ENCODE results near the gene ANKRD44.

Gene ANKRD44

DNA sequence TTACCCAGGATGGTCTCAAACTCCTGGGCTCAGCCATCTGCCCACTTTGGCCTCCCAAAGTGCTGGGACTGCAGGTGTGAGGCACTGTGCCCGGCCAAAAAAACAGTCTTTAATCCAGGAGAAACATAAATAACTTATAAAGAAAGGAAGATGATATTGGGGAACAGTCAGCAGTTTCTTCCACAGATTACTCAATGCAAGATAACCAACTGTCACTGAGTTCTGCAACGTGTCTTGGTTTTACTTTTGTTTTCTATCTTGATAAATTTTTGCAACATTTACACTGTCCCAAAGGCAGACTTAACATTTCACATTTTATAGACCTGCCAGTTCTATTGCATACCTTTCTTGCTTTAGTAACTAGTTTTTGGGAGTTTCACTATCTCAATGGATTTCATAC, 71.1 kb downstream of the ANKRD44 start:
- FAIRE-seq = no peak

DNA sequence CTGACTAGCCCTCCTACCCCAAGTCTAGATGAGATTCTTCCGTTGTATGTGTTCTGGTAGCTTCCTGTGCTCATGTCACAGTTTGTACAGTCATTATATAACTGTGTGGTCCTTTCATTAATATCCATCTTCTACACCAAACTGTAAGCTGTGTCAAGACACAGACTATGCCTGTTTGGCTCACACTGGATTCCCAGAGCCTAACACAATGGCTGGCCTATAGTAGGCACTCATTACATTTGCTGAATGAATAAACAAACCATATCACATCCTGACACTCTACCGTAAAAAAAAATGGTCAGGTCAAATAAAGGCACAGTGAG, 72.6 kb downstream of the ANKRD44 start:
- FAIRE-seq (no peak), DNase-seq (ENCODE audit: low spot score) (no peak)

More for the DNA sequence above, 71.1 kb downstream of the ANKRD44 start:
- DNase-seq (ENCODE audit: low spot score) = no peak

DNA sequence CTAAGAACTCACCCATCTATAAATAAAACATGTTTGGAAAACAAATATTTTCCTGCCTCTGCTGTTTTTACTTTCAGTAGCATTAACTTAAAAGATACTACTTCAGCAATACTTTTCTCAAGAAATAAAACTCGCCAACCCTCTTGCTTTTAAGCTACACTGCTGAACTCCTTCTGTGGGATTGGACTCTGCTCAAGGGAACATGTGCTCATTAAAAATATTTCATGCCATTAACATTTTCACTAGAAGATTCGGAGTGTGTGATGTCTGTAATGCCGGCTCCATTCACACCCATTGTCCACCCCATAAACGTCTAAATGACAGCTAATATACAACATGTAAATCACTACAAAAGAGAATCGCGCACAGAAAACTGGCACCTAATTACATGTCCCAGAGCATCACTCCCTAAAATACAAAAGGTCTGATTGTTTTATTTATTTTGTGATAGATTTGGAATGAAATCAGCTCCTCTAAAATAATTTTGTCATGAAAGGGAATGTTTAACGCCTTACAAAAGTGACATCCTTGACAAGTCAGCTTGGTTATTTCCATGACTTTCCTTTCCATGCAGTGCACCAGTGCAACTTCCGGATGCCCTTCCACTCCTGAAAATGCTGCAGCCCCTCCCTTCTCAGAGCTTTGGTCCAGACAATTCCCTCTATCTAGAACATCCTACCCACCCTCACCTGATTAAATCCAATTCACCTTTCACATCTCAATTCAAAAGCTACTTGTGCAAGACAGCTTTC, 73.1 kb downstream of the ANKRD44 start:
- DNase-seq (ENCODE audit: low spot score) (no peak), FAIRE-seq (no peak)

DNA sequence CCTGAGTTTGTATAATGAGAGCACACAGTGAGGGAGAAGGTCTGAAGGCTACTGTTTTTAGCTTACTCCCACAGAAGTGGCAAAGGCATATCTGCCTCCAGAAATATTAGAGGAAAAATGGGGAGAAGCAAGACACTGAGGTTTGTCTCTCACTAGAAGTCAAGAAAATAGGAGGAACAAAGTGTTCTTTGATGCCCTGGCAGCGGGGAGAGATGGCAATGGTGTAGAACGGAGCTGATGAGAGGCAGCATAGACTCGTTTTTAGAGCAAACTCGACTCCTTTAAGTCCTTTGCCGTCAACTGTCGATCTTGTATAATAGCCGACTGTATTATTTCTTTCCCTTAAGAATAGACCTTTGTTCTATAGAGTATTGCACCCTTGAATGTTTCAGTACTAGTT, 73.8 kb downstream of the ANKRD44 start:
- FAIRE-seq = no peak
- no peak for DNase-seq (ENCODE audit: low spot score)

DNA sequence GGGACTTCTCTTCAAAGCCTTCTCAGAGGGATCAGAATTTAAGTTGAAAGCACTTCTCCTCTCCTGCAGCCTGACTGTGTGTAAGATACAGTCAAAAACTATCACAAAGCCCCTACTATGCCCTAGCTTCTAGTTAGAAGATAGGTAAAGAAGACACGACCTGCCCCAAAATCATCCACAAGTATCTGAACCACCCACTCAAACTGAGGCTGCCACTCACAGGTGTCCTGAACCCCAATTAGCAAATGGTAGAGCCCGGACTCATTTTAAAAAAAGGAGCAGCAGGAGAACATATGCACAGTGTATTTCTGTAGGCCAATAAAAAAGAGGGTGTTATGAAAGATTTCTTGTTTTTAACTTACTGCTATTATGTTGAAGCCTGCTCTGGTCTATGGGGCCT, 74.4 kb downstream of the ANKRD44 start:
- DNase-seq (ENCODE audit: low spot score) (no peak), FAIRE-seq (no peak)

DNA sequence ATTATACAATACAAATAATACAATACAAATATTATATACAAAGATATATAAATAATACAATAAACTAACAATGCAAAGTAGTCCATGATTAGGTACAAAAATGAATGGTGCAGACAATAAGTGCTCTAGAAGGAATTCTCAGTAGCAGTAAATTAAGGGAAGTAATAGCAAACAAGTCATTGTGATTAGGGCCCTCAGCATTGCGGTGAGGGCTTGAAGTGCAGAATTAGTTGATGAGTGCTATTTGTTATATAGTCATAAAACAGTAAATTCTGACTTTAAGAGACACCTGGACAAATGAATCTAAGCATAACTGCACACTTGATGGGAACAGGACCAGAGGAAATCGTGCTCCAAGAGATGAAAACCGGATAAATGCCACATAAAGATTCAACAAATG, 74.9 kb downstream of the ANKRD44 start:
- no peak for DNase-seq (ENCODE audit: low spot score)
- no peak for FAIRE-seq

DNA sequence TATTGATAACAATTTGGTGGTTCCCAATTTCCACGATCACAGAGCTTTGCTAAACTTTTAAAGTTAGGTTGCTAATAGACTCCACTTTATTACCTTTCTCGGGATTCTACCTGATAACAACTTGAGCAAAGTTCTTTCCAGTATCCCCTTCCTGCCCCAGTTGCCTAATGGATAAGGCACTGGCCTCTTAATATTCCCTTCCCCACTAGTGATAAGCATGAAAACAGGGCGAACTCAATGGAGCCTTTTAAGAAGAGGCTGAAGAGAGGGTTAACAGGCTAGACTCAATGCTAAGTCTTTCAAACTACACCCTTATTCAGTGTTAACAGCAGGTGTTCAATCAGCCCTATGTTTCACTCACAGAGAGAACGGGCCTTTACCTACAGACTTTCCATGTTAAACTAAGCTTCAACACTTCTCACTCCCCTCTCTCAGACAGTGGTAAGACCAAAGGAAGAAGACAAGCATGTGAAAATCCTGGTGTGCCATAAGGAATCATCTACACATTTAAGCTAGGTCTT, 75.8 kb downstream of the ANKRD44 start:
- no peak for FAIRE-seq
- no peak for DNase-seq (ENCODE audit: low spot score)

DNA sequence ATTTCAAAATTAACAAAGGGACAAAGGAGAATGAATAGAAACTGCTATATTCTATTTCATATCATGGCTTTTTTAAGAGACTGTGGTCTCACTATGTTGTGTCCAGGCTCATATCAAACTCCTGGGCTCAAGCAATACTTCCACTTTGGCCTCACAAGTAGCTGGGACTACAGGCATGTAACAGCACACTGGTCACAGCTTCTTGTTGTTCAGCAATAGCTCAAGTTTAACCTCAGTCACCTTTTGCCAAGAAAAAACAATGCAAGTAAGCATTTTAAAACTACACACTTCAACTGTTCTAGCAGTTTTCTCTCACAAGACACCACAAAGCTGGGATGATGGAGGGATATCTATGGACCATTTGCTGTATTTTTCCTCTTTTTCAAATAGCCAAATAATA, 77.1 kb downstream of the ANKRD44 start:
- DNase-seq (ENCODE audit: low spot score) = no peak
- no peak for FAIRE-seq

DNA sequence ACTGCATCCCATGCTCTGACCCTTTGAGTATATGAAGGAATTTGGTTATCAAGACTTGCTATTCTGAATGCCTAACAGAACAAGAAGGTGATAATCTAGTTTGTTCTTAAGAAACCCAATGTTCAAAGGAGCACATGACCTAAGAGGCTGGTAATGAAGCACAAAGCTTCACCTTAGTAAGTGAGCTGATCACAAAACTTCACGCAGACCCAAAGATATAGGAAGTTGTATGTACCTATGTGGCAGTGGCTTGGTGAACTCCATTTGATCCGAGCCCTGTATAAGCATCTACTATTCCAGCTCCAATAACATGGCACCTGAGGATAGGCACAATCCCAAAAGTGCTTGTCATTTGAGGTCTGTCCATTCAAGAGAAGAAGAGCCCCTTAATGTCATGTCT, 78.6 kb downstream of the ANKRD44 start:
- DNase-seq (ENCODE audit: low spot score) = no peak
- FAIRE-seq = no peak

DNA sequence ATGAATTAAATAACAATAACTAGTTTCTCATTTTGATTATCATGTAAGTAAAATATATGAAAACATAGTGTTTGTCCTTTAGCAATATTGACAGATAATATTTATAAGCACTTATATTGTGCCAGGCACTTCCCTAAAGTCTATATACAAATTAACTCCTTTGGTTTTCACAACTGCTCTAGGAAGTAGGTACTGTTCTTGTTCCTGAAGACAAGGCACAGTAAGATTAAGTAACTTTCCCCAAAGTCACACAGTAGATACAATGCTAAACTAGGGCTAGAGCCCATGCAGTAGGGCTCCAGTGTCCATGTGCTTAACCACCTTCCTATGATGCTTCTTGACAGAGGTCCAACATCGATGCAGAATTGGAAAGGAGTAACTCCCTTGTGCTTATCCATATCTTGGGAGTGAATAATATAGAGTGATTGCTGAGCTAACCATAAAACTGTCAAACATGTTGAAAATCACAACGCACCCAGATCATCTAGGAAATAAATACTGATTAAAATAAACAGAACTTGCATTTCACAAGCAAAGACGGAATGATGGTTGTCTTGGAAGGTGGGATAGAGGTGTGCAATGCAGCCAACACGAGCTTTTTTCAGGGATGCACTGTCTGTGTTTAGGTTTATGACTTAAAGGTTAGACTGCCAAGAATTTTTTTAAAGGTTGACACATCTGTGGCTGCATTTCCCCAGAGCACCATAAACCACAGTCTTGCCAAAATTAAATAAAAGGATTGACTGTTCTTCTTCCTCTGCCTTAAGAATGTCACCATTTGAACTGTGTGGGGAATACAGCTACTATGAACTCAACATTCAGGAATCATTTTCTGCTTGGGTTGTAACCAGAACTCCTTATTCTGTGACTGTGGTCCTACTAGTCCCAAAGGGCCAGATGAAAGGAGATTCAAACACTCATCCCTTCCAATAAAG, 80.8 kb downstream of the ANKRD44 start:
- no peak for FAIRE-seq
- peak; percentile 49 for DNase-seq (ENCODE audit: low spot score)

DNA sequence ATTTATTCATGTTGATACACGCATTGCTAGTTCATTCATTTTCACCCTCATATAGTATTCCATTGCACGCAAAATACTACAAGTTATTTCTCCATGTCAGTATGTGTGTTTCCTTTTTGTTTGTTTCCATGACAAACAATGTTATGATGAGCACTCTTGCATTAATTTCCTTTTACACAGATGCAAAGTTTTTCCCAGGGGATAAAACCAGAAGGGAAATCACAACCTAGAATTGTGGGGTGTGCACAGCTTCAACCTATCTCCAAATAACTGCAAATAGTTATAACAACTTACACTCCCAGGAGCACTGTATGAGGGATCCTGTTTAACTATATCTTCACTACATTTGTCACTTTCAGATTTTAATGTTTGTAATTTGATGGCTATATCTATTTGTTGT, 87.1 kb downstream of the ANKRD44 start:
- no peak for FAIRE-seq
- no peak for DNase-seq (ENCODE audit: low spot score)

DNA sequence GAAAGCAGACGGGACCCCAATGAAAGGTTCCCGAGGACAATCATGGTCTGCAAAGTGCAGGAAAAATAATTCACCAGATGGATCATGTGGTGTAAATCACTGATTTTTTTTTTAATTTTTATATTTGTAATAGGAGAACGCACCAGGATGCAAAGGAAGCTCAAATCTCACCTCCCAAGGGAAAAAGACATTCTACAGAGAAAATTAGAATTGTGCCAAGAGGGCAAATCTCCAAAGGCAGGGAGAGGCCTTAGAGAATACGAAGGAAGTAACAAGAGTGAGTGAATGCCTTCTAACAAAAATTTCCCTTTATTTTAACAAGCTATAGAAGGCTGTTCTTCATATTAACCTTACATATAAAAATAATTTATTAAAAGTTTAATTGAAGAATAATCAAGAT, 90.9 kb downstream of the ANKRD44 start:
- DNase-seq (ENCODE audit: low spot score) = no peak
- FAIRE-seq = no peak

DNA sequence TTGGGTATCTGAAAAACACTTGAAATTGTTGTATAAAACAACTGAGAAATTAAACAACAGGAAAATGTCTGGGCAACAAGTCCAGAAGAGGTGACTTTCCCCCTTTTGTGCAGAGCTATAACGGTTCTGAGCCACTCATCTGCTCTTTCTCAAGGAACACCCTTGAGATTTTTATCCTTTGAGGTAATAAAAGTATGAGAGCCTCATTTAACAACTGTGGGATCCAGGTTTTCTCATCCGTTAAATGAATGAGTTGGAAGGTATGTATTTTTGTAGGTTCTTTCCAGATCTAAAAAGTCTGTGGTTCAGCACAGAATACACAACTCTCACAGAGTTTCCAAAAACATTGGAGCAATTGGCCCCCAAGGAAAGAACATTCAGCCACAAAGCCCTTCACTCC, 93.0 kb downstream of the ANKRD44 start:
- DNase-seq (ENCODE audit: low spot score) (no peak), FAIRE-seq (no peak)

DNA sequence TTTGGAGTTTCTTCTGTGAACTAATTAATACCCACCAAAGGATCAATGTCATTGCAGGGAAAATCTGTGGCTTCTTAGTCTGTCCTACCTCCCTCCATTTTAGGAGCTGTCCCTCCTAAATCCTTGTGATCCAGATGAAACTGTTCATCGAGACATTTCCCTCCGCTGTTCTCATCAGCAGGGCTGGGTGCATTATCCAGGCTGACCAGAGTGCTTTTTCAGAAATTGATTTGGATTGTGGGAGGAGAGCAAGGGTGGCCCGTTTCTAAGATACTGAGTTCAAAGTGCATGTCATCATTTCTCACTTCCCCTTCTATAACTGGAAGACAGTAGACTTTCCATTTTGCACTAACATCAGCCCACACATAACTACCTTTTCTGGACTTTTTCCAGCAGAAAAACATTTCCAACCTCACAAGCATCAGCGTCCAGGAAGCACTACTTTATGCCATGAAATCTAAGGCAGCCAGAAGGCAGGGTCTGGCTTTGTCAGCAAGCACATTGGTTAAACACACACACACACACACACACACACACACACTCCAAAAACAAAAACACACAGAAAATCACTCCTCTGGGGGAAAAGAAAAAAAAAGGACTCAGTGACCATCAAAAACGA, 94.1 kb downstream of the ANKRD44 start:
- no peak for FAIRE-seq
- no peak for DNase-seq (ENCODE audit: low spot score)

DNA sequence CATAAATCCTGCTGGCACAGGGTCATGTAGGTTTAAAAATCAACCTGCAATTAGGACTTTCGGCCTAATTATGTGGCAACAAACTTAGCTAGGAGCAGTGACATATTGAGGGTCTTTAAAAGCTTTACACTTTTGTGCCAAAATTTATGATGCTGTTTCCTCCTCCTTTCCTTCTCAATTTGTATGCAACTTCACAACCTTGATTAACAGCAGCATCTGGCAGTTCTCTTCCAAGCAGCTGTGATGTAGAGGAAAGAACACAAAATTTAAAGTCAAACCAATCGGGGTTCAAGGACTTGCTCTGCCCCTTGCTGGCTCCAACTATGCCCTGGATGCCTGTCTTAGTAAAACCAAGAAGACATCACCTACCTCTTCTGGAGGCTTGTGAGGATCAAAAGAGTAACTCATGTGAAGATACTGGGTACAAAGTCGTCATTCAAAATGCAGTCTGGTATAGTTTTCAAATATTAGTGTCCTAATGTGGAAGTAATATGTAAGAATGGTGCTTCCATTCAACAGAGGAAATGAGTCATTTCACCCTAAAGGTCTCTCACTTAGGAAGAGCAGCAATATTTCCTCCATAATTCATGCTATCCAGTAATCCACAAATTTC, 94.7 kb downstream of the ANKRD44 start:
- no peak for DNase-seq (ENCODE audit: low spot score)
- FAIRE-seq = no peak

DNA sequence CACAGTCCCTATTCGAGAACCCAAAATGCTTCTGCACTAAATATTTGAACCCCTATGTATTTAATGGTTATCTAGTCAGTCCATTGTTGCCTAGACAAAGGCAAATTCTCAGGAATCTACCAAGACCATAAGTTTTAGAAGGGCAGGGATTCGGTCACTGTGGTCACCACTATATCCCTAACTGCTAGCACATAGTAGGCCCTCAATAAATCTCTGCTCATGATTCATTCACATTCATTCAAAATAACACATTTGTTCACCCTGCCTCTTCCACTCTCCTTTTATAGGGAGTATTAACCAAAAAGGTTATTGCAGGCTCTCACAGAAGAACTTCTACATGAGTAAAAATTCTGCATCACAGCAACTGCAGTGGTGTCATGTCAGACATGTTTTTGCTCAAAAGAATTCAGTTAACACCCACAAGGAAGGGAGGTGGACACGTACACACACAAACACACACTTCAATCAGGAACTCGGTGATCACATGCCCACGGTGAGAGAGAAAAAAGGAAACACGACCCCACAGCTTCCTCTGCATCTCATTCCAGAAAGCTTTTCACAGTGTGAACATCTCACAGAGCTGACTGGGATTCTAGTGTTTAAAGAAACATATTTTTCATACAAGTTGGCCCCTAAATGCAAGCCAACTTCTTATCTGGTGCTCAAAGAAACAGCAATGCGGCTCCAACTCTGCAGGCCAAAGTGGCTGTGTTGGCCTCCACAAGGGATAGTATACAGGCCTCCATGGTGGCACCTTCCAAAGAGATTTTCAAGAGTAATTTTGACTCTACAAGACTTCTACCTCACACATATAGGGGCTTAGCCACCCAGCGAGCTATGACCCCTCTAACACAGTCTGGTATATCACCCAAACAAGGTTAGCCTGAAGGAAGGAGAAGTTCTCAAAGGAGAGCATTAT, 98.0 kb downstream of the ANKRD44 start:
- FAIRE-seq (no peak), DNase-seq (ENCODE audit: low spot score) (no peak)

DNA sequence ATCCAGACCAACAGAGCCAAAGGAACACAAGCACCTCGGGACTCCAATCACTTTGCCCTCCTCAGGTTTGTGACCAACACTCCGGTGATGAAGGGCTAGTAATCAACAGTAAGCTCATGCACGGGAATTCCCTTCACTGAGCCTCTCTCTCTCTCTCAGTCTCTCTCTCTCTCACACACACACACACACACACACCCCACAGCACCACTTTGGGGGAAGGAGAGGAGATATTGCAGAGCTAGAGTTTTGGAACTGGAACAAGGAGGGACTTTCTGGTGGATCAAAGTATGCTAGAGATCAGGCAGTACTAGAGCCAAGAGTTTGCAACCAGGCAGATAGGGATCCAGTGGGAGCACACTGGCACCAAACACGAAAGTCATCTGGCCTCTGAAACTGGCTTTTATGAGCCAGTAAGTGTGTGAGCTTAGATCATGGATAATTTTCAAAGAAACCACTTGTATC, 98.7 kb downstream of the ANKRD44 start:
- no peak for FAIRE-seq

DNA sequence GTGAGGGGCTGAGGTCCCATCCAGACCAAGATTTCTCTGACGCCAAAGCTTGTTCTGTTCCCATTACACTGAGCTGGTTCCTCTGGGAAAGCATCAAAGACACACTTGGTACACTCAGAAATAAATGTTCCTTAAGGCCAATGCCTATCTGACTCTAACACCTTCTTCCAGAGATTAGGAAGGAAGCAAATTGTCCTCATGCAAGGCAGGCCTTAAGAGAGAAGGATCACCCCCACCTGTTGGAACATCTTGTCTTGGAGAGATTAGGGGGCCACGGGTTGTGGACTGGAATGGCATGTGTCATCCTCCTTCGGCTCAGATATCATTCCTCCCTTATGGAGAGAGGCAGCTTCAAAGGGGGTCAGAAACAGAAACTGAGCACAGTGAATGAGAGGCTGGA, 100.2 kb downstream of the ANKRD44 start:
- no peak for FAIRE-seq
- DNase-seq (ENCODE audit: low spot score) = no peak

More for the DNA sequence above, 98.7 kb downstream of the ANKRD44 start:
- DNase-seq (ENCODE audit: low spot score) = no peak

DNA sequence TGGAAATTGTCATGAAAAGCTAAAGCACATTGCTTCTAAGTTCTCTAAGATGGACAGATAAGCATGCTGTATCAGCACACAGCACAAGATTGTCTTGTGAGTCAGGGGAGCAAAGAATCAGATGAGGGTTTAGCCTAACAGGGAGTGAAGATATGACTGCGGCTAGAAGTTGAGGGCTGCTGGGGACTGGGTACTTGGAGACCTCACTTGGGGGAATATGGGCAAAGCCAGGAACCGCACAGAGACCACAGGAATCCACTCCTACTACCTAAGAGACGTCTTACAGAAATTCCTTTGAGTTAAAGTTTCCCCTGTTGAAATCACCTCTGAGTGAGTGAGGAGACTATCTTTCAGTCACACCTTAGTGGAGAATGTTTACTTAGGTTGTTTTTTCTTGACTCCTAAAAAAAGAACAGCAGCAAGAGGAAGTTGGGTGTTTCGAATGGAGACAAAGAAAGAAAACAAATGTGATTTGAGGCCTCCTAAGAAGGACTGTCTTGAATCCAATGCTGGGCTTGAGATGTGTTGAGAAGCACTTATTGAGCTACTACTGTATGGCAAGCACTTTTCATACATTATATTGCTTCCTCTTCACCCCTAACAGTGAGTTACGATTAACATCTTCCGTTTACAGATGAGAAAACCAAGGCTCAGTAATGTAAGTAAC, 100.7 kb downstream of the ANKRD44 start:
- FAIRE-seq (no peak), DNase-seq (ENCODE audit: low spot score) (peak; percentile 58)

DNA sequence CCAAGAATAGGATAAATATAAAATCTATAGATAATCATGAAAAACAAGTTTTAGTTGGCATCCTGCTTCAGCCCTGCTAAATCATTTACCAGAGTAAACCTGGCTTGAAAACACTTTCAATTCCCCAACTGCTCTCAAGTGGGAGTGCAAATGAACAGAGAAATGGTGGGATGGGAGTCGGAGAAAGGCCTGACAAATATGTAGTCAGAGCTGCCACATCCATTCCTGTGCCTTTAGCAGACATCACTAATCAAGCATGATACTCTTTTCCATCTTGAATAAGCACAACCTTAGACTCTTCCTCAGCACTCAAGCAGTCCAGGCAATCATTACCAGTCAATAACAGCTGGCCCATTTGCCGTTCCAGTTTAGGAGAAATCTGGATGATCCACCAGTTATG, 101.3 kb downstream of the ANKRD44 start:
- FAIRE-seq (no peak), DNase-seq (ENCODE audit: low spot score) (peak; percentile 13)

Data from urothelium cell line (cell line).